Measurements from ENCODE around the gene ABCA1. TPM values are rescaled to one million over a fixed set of nuclear protein-coding genes. Genes with fewer than 3 reads are reported as not detected.
"Not testable (repeated sequence)": the region's sequence is repeated elsewhere in the genome, so short reads cannot be mapped to it uniquely, and the experiment has no call there.

Gene ABCA1
- total RNA-seq, 2 experiments from 2014 or later, result 1.4 to 2.0 TPM

GRCh38 chr9:104906441-104907277, 21.3 kb downstream of the ABCA1 start:
- Mint-ChIP-seq H3K27me3 (peaks cover 3% of the 10 kb centered on the region), H3K4me3 (no peak overlapping the region), H3K27ac (no peak overlapping the region), H3K9me3 (no peaks in the 10 kb centered on the region), H3K36me3 (no peaks in the 10 kb centered on the region), H3K4me1 (peaks cover 7% of the 10 kb centered on the region)
- no peak for ATAC-seq (ENCODE audit: low read depth)
- DNase-seq, result no peak
- POLR2A ChIA-PET, result no interaction called here

GRCh38 chr9:104905931-104906330, 22.0 kb downstream of the ABCA1 start:
- peaks cover 6% of the 10 kb centered on the region for H3K27me3 Mint-ChIP-seq
- peaks cover 7% of the 10 kb centered on the region for H3K4me1 Mint-ChIP-seq
- POLR2A ChIA-PET, result no interaction called here
- no peaks in the 10 kb centered on the region for H3K36me3 Mint-ChIP-seq
- DNase-seq, result no peak
- no peak overlapping the region for H3K27ac Mint-ChIP-seq
- no peaks in the 10 kb centered on the region for H3K9me3 Mint-ChIP-seq
- no peak overlapping the region for H3K4me3 Mint-ChIP-seq
- ATAC-seq (ENCODE audit: low read depth), result no peak

DNA sequence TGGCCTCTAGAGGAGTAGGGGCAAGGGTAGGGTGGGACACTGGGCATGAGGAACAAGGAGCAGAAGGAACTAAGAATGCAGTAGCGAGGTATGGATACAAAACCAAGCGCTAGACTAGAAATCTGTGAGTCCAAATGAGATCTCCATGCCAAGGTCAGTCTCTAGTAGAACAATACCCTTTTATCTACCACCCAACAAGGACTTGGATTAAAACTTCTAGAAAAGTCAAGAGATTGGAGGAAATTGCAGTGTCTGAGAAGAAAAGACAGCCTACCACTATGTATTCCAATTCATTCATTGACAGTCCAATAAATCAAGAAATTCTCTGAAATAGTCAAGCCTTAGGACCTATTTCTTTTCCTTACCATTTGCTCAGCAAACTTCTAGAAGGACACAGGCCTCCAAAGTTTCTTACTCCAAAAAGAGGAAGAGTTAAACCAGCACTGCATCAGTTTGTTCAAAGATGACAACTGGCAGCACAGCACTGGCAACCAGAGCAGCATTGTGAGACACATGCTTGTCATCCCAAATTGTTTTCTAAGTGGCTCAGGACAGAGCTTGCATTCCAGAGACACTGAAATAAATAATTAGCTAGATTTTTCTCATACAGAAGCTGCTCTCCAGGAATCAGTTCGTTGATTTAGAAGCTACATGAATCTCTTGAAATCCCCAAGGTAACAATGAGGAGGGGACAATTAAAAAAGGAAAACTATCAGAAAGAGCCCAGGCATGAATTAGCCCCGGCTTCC, 22.6 kb downstream of the ABCA1 start:
- no peaks in the 10 kb centered on the region for H3K36me3 Mint-ChIP-seq
- no peaks in the 10 kb centered on the region for H3K9me3 Mint-ChIP-seq
- peaks cover 6% of the 10 kb centered on the region for H3K27me3 Mint-ChIP-seq
- DNase-seq (no peak), ATAC-seq (ENCODE audit: low read depth) (no peak)
- no peak overlapping the region for H3K4me3 Mint-ChIP-seq
- POLR2A ChIA-PET, result no interaction called here
- no peak overlapping the region for H3K27ac Mint-ChIP-seq
- peaks cover 7% of the 10 kb centered on the region for H3K4me1 Mint-ChIP-seq

DNA sequence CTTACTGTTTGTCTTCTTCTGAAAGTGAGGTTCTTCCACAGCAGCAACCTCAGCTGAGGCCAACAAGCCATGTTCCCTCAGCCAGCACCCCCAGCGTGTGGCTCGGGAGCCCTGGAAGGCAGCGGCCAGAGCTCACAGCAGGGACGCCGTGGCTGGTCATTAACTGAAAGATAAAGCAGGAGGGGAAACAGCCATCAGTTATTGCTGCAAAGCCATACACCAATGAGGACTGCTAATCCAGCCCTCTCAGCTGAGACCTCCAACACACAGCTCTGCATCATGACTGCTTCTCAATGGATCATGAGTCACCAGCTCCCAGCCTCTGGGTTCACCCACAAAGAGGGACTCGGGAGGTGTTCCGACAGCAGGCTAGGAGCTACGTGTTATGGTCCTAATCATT, 24.3 kb downstream of the ABCA1 start:
- ATAC-seq (ENCODE audit: low read depth) (no peak), DNase-seq (no peak)
- no peaks in the 10 kb centered on the region for H3K36me3 Mint-ChIP-seq
- no peak overlapping the region for H3K4me3 Mint-ChIP-seq
- no peak overlapping the region for H3K27ac Mint-ChIP-seq
- H3K9me3 Mint-ChIP-seq, result no peaks in the 10 kb centered on the region
- POLR2A ChIA-PET, result no interaction called here
- H3K4me1 Mint-ChIP-seq, result no peaks in the 10 kb centered on the region
- peaks cover 6% of the 10 kb centered on the region for H3K27me3 Mint-ChIP-seq

DNA sequence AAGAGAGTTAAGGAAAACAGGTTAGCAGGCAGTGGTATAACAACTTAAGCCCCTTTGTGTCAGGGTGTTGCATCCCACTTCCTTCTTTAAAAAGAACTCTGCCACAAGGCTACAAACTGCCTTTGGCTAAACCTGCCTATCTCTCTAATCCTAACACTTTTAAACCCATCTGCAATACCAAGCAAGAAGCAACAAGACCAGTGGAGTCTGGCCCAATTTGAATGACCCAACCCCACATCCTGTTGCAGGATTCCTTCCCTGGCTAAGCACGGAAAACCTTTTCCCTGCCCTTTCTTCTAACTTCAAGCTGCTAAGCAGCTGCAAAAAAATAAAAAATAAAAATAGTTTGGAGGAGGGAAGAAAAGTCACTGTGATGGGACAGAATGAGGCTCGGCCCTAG, 27.1 kb downstream of the ABCA1 start:
- H3K4me3 Mint-ChIP-seq, result no peak overlapping the region
- POLR2A ChIA-PET, result no interaction called here

GRCh38 chr9:104900324-104900723, 27.6 kb downstream of the ABCA1 start:
- Mint-ChIP-seq H3K4me3 (no peak overlapping the region), H3K36me3 (no peaks in the 10 kb centered on the region), H3K27me3 (peaks cover 6% of the 10 kb centered on the region), H3K4me1 (no peaks in the 10 kb centered on the region), H3K9me3 (no peaks in the 10 kb centered on the region), H3K27ac (no peak overlapping the region)
- POLR2A ChIA-PET, result no interaction called here
- DNase-seq (no peak), ATAC-seq (ENCODE audit: low read depth) (no peak)

More for the DNA sequence above, 27.1 kb downstream of the ABCA1 start:
- peaks cover 6% of the 10 kb centered on the region for H3K27me3 Mint-ChIP-seq
- ATAC-seq (ENCODE audit: low read depth) (no peak), DNase-seq (no peak)
- no peak overlapping the region for H3K27ac Mint-ChIP-seq
- H3K9me3 Mint-ChIP-seq, result no peaks in the 10 kb centered on the region
- H3K4me1 Mint-ChIP-seq, result no peaks in the 10 kb centered on the region
- H3K36me3 Mint-ChIP-seq, result no peaks in the 10 kb centered on the region

- no peaks in the 10 kb centered on the region for H3K4me1 Mint-ChIP-seq
- H3K27me3 Mint-ChIP-seq, result peaks cover 6% of the 10 kb centered on the region
- POLR2A ChIA-PET, result no interaction called here
- H3K4me3 Mint-ChIP-seq, result no peak overlapping the region
- ATAC-seq (ENCODE audit: low read depth) (no peak), DNase-seq (no peak)
- no peaks in the 10 kb centered on the region for H3K36me3 Mint-ChIP-seq
- H3K27ac Mint-ChIP-seq, result no peak overlapping the region
- no peaks in the 10 kb centered on the region for H3K9me3 Mint-ChIP-seq
These were observed 28.2 kb downstream of the ABCA1 start for GRCh38 chr9:104899759-104900247.

- H3K4me3 Mint-ChIP-seq; H3K4me1 Mint-ChIP-seq; H3K27me3 Mint-ChIP-seq; POLR2A ChIA-PET; ATAC-seq (ENCODE audit: low read depth); DNase-seq; H3K9me3 Mint-ChIP-seq; H3K27ac Mint-ChIP-seq; H3K36me3 Mint-ChIP-seq: not testable (repeated sequence)
These were observed 29.6 kb downstream of the ABCA1 start for GRCh38 chr9:104898376-104898775.

DNA sequence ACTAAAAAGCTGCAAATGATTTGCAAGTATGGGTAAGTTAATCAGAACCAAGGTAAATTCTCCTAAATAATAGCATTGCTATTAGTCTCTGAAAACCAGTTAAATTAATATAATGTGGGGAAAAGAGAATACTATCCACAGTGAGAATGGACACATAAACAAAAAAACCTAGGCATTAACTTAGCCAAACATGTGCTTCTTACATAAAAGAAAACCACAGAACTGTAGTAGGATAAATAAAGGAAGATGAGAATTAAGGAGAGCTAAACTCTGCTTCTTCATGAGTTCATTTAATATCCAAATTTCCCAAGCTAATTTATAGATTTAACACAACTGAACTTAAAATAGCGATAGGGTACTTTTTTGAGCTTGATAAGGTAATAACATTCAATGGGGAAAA, 31.8 kb downstream of the ABCA1 start:
- Mint-ChIP-seq H3K36me3 (no peaks in the 10 kb centered on the region), H3K4me3 (no peak overlapping the region), H3K4me1 (no peaks in the 10 kb centered on the region), H3K9me3 (no peaks in the 10 kb centered on the region), H3K27me3 (peaks cover under 1% of the 10 kb centered on the region), H3K27ac (no peak overlapping the region)
- DNase-seq (no peak), ATAC-seq (ENCODE audit: low read depth) (no peak)
- POLR2A ChIA-PET, result no interaction called here

GRCh38 chr9:104895572-104895971, 32.4 kb downstream of the ABCA1 start:
- Mint-ChIP-seq H3K4me3 (no peak overlapping the region), H3K4me1 (no peaks in the 10 kb centered on the region), H3K9me3 (no peaks in the 10 kb centered on the region), H3K27ac (no peak overlapping the region), H3K27me3 (no peaks in the 10 kb centered on the region), H3K36me3 (no peaks in the 10 kb centered on the region)
- no peak for DNase-seq
- POLR2A ChIA-PET, result no interaction called here
- no peak for ATAC-seq (ENCODE audit: low read depth)

DNA sequence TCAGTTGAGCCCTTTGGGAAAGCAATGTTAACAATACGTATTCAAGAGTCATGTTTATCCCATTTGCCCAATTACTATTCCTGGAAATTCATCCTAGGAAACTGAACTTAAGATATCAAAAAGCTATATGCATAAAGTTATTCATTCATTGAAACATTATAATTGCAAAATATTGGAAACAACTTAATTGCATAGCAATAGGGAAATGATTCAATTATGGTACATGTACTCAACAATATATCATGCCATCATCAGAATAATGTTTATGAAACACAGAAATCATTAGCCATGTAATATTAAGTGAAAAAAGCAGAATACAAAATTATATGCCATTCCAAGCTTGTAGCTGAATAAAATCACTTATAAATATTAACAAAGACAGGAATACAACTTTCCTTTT, 35.3 kb downstream of the ABCA1 start:
- DNase-seq (no peak), ATAC-seq (ENCODE audit: low read depth) (no peak)
- Mint-ChIP-seq H3K36me3 (no peaks in the 10 kb centered on the region), H3K9me3 (no peaks in the 10 kb centered on the region), H3K4me3 (no peak overlapping the region), H3K27ac (no peak overlapping the region), H3K4me1 (no peaks in the 10 kb centered on the region), H3K27me3 (no peaks in the 10 kb centered on the region)
- POLR2A ChIA-PET, result no interaction called here

GRCh38 chr9:104890433-104890770, 37.6 kb downstream of the ABCA1 start:
- H3K27ac Mint-ChIP-seq, result no peak overlapping the region

DNA sequence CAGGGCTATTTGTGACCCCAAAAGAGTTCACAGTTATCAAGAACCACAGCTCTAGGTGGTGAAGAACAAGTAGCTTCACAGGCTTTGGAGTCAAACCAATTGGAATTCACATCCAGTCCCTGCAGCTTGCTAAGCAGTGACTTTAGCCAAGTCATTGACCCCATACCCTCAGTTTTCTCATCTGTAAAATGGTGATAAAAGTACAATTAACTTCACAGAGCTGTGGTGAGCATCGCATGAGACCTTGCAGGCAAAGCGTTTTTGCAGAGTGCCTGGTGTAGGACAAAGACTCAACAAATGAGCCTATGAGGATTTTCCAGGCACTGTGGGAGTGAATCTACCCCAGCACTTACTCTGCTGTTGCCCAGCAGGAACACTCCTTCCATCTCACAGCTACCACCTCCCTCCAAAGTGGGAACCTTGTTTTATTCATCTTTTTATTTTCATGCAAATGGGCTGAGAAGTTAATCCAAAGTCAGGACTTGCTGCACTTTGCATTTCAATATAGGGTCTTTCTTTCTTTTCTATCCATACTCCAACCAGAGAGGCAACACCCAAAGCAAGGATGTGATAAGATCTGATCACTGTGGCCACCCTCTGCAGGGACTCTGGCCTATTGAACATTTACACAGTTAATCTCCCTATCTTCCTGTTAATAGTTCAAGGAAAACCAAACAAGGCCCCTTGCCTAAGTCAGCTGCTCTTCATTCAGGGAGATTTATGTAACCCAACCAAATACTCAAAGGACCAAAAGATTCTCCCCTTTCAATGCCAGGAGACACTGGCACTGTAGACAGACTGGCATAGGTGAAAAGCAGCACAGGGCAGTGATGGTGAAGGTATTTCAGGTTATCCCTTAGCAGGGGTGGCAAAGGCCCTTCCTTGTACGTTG, 41.9 kb downstream of the ABCA1 start:
- ATAC-seq (ENCODE audit: low read depth), result no peak
- Mint-ChIP-seq H3K4me3 (no peak overlapping the region), H3K4me1 (no peaks in the 10 kb centered on the region), H3K36me3 (no peaks in the 10 kb centered on the region), H3K27ac (no peak overlapping the region), H3K9me3 (no peaks in the 10 kb centered on the region), H3K27me3 (no peaks in the 10 kb centered on the region)
- POLR2A ChIA-PET, result no interaction called here
- no peak for DNase-seq

More at GRCh38 chr9:104890433-104890770, 37.6 kb downstream of the ABCA1 start:
- DNase-seq (no peak), ATAC-seq (ENCODE audit: low read depth) (no peak)
- no peaks in the 10 kb centered on the region for H3K36me3 Mint-ChIP-seq
- POLR2A ChIA-PET, result no interaction called here
- no peak overlapping the region for H3K4me3 Mint-ChIP-seq
- H3K27me3 Mint-ChIP-seq, result no peaks in the 10 kb centered on the region
- no peaks in the 10 kb centered on the region for H3K9me3 Mint-ChIP-seq
- H3K4me1 Mint-ChIP-seq, result no peaks in the 10 kb centered on the region
